GM21825 (cell line): ENCODE measurements around the gene SYNGR3.

Experiments
- ATAC-seq: cut with Tn5 transposase; IDR thresholded peaks from one replicate; pipeline ENCODE4 v1.9.1; 2021; ENCODE audit warnings: mild to moderate bottlenecking, moderate library complexity; ENCODE audit not compliant: unreplicated experiment

Gene SYNGR3

DNA sequence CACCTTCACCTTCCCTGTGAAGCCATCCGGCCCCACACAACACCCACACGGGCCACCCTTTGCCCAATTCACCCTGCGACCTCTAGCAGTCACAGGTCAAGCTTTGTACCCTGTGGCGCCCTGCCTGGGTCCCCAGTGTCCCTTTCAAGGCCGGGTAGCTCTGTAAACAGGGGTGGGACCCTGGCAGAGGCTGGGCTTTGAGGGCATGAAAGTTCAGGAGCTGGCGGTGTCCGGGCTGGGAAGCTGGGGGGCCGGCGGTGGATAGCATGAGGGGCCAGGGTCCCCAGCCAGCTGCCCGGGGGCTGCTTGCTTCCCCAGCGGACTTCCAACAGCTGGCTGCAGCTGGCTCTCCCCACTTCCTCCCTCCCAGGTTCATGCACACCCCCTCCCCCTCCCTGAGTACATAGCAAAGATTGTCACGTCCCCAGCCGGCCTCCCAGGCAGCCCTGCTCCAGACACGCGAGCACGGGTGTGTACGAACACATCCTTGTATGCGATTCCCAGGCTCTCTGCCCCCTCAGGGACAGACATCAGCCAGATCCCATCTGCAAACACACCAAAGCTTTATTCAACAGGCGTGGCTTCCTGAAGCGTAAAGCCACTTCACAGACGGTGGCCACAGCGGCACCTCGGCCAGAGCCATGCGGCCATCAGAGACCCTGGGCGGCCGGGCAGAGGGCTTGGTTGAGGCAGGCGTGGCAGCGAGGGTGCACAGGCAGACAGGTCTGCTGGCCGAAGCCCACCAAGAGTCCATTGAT is 49.7 kb downstream of the SYNGR3 start:
- ATAC-seq = no peak

GRCh38 chr16:2040041-2040786 is 50.4 kb downstream of the SYNGR3 start:
- no peak for ATAC-seq

DNA sequence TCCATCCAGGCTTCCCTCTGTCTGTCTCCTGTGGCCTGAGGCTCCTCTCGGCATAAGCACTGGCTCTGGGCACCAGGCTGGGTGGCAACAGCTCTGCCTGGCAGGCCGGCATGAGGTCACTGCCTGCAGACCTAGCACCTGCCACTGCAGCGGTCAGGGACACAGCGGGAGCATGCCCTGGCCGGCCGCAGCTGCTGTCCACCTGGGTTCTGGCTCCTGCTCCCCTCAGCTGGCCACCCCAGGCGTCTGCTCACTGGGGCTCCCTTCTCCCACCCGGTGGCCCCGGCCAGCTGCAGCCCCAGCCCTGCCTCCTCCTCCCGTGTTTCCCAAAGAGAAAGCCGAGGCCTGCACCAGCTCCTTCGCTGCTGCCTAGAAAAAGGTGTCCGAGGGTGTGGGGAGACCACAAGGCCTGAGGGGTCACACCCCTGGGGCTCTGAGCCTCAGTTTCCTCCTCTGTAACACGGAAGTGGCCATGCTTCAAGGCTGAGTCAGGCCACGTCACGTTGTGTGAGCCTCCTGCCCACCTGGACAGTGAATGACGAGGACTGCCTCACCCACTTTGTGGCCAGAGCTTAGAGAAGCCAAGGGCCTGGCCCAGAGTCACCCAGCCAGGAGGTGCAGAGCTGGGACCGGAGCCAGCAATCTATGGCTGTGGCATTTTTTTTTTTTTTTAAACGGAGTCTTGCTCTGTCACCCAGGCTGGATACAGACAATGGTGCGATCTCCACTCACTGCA is 51.2 kb downstream of the SYNGR3 start:
- ATAC-seq = no peak

- ATAC-seq = no peak
Observed at GRCh38 chr16:2042171-2042985, 52.6 kb downstream of the SYNGR3 start.

- ATAC-seq = no peak
Observed at GRCh38 chr16:2042986-2043666, 53.4 kb downstream of the SYNGR3 start.
